HG03095 (cell line): ENCODE measurements around the gene ZCCHC14.
"Not testable (repeated sequence)": the region's sequence is repeated elsewhere in the genome, so short reads cannot be mapped to it uniquely, and the experiment has no call there.

Source experiments
- ATAC-seq: cut with Tn5 transposase; IDR thresholded peaks from one replicate; pipeline ENCODE4 v1.9.1; 2021; ENCODE audit warnings: moderate library complexity; ENCODE audit not compliant: unreplicated experiment

The ZCCHC14 gene

GRCh38 chr16:87482266-87482665 lies 10.6 kb downstream of the ZCCHC14 start:
- no peak for ATAC-seq

- not testable (repeated sequence) for ATAC-seq
Measured at GRCh38 chr16:87481711-87482110, 11.1 kb downstream of the ZCCHC14 start.

- ATAC-seq = not testable (repeated sequence)
Measured at GRCh38 chr16:87477209-87477981, 15.4 kb downstream of the ZCCHC14 start.

GRCh38 chr16:87474566-87474996 lies 18.2 kb downstream of the ZCCHC14 start:
- no peak for ATAC-seq

- no peak for ATAC-seq
Measured at GRCh38 chr16:87474017-87474416, 18.8 kb downstream of the ZCCHC14 start.

GRCh38 chr16:87472935-87473334 lies 19.9 kb downstream of the ZCCHC14 start:
- ATAC-seq = no peak

- ATAC-seq = no peak
Measured at GRCh38 chr16:87472142-87472778, 20.6 kb downstream of the ZCCHC14 start.

- ATAC-seq = no peak
Measured at GRCh38 chr16:87471278-87472141, 21.3 kb downstream of the ZCCHC14 start.

- no peak for ATAC-seq
Measured at GRCh38 chr16:87470332-87470731, 22.5 kb downstream of the ZCCHC14 start.

- no peak for ATAC-seq
Measured at GRCh38 chr16:87469169-87469568, 23.7 kb downstream of the ZCCHC14 start.

- no peak for ATAC-seq
Measured at GRCh38 chr16:87468550-87468949, 24.3 kb downstream of the ZCCHC14 start.

- ATAC-seq = no peak
Measured at GRCh38 chr16:87466975-87467501, 25.8 kb downstream of the ZCCHC14 start.

- no peak for ATAC-seq
Measured at GRCh38 chr16:87465879-87466278, 26.9 kb downstream of the ZCCHC14 start.

GRCh38 chr16:87465306-87465705 lies 27.5 kb downstream of the ZCCHC14 start:
- no peak for ATAC-seq

GRCh38 chr16:87464691-87465300 lies 28.0 kb downstream of the ZCCHC14 start:
- no peak for ATAC-seq

- no peak for ATAC-seq
Measured at GRCh38 chr16:87463722-87464690, 28.8 kb downstream of the ZCCHC14 start.

- no peak for ATAC-seq
Measured at GRCh38 chr16:87461466-87461991, 31.3 kb downstream of the ZCCHC14 start.

- ATAC-seq = no peak
Measured at GRCh38 chr16:87460936-87461335, 31.9 kb downstream of the ZCCHC14 start.

- no peak for ATAC-seq
Measured at GRCh38 chr16:87459833-87460232, 33.0 kb downstream of the ZCCHC14 start.
